Hepatocyte (in vitro differentiated cells): ENCODE results near the gene DOCK8.

Source experiments
- CTCF ChIP-seq: fragments of 200-600 bp; sonication (generic); IDR thresholded peaks from 2 replicates; pipeline ENCODE4 v1.5.1; 2016; ENCODE audit warnings: antibody characterized with exemption, mild to moderate bottlenecking; ENCODE audit not compliant: poor library complexity
- EZH2 ChIP-seq: fragments of 200-600 bp; sonication (generic); IDR thresholded peaks from 2 replicates; pipeline ENCODE4 v1.6.1; 2016; ENCODE audit warnings: antibody characterized with exemption, mild to moderate bottlenecking, borderline replicate concordance
- EZH2phosphoT487 ChIP-seq: fragments of 200-600 bp; sonication (generic); IDR thresholded peaks from one replicate; pipeline ENCODE4 v1.6.1; 2018; ENCODE audit warnings: antibody characterized with exemption, mild to moderate bottlenecking, low read depth, moderate library complexity; ENCODE audit not compliant: unreplicated experiment, severe bottlenecking

- TF ChIP-seq CTCF: no peak
- TF ChIP-seq EZH2: no peak
- no peak for TF ChIP-seq EZH2phosphoT487
These were observed 3.6 kb upstream of the DOCK8 start for GRCh38 chr9:211036-211435.
